ENCODE results near the gene SUN5. TPM values are rescaled to one million over a fixed set of nuclear protein-coding genes. Genes with fewer than 3 reads are reported as not detected.

SUN5 gene
- total RNA-seq, 1 donor, result not detected

- no peak for DNase-seq (ENCODE audit: insufficient read length, low spot score, missing footprints)
These were observed 10.7 kb downstream of the SUN5 start for GRCh38 chr20:32993496-32994050.

GRCh38 chr20:32991792-32992641, 12.2 kb downstream of the SUN5 start:
- H3K36me3 ChIP-seq (ENCODE audit: insufficient read depth, low read length), result no peaks in the 10 kb centered on the region
- H3K79me2 ChIP-seq (ENCODE audit: insufficient read depth, low read length), result no peaks in the 10 kb centered on the region
- DNase-seq (ENCODE audit: insufficient read length, low spot score, missing footprints), result no peak
- H3K4me2 ChIP-seq (ENCODE audit: insufficient read depth, low read length), result no peak overlapping the region
- no peaks in the 10 kb centered on the region for H4K20me1 ChIP-seq (ENCODE audit: insufficient read depth, low read length)
- no peak overlapping the region for H3K4me3 ChIP-seq (ENCODE audit: insufficient read depth, low read length)
- peaks cover 9% of the 10 kb centered on the region for H3K27me3 ChIP-seq (ENCODE audit: insufficient read depth, low read length)
- H2AFZ ChIP-seq (ENCODE audit: low read length), result no peak overlapping the region
- no peaks in the 10 kb centered on the region for H3K4me1 ChIP-seq (ENCODE audit: insufficient read depth, low read length)
- no peaks in the 10 kb centered on the region for H3K9me3 ChIP-seq (ENCODE audit: low read depth, low read length)
- no peak overlapping the region for H3K27ac ChIP-seq (ENCODE audit: low read depth, low read length)
- no peak for TF ChIP-seq CTCF (IDR thresholded peaks at IDR 0.05; ENCODE audit: extremely low read depth, low read depth, low read length)

More at GRCh38 chr20:32993496-32994050, 10.7 kb downstream of the SUN5 start:
- no peaks in the 10 kb centered on the region for H3K79me2 ChIP-seq (ENCODE audit: insufficient read depth, low read length)
- no peaks in the 10 kb centered on the region for H3K36me3 ChIP-seq (ENCODE audit: insufficient read depth, low read length)
- no peak overlapping the region for H3K27ac ChIP-seq (ENCODE audit: low read depth, low read length)
- peaks cover 9% of the 10 kb centered on the region for H3K27me3 ChIP-seq (ENCODE audit: insufficient read depth, low read length)
- H4K20me1 ChIP-seq (ENCODE audit: insufficient read depth, low read length), result no peaks in the 10 kb centered on the region
- H3K4me1 ChIP-seq (ENCODE audit: insufficient read depth, low read length), result no peaks in the 10 kb centered on the region
- no peak overlapping the region for H3K4me3 ChIP-seq (ENCODE audit: insufficient read depth, low read length)
- TF ChIP-seq CTCF (IDR thresholded peaks at IDR 0.05; ENCODE audit: extremely low read depth, low read depth, low read length), result no peak
- no peak overlapping the region for H2AFZ ChIP-seq (ENCODE audit: low read length)
- no peaks in the 10 kb centered on the region for H3K9me3 ChIP-seq (ENCODE audit: low read depth, low read length)
- H3K4me2 ChIP-seq (ENCODE audit: insufficient read depth, low read length), result no peak overlapping the region

GRCh38 chr20:32991383-32991782, 12.8 kb downstream of the SUN5 start:
- no peak for TF ChIP-seq CTCF (IDR thresholded peaks at IDR 0.05; ENCODE audit: extremely low read depth, low read depth, low read length)
- no peak overlapping the region for H3K4me3 ChIP-seq (ENCODE audit: insufficient read depth, low read length)
- H3K27ac ChIP-seq (ENCODE audit: low read depth, low read length), result no peak overlapping the region
- no peaks in the 10 kb centered on the region for H3K79me2 ChIP-seq (ENCODE audit: insufficient read depth, low read length)
- no peak for DNase-seq (ENCODE audit: insufficient read length, low spot score, missing footprints)
- no peaks in the 10 kb centered on the region for H3K36me3 ChIP-seq (ENCODE audit: insufficient read depth, low read length)
- H3K27me3 ChIP-seq (ENCODE audit: insufficient read depth, low read length), result peaks cover 9% of the 10 kb centered on the region
- no peak overlapping the region for H2AFZ ChIP-seq (ENCODE audit: low read length)
- no peaks in the 10 kb centered on the region for H4K20me1 ChIP-seq (ENCODE audit: insufficient read depth, low read length)
- H3K9me3 ChIP-seq (ENCODE audit: low read depth, low read length), result no peaks in the 10 kb centered on the region
- no peaks in the 10 kb centered on the region for H3K4me1 ChIP-seq (ENCODE audit: insufficient read depth, low read length)
- no peak overlapping the region for H3K4me2 ChIP-seq (ENCODE audit: insufficient read depth, low read length)

- H3K36me3 ChIP-seq (ENCODE audit: insufficient read depth, low read length), result no peaks in the 10 kb centered on the region
- H3K27me3 ChIP-seq (ENCODE audit: insufficient read depth, low read length), result peaks cover 9% of the 10 kb centered on the region
- no peaks in the 10 kb centered on the region for H4K20me1 ChIP-seq (ENCODE audit: insufficient read depth, low read length)
- no peak for DNase-seq (ENCODE audit: insufficient read length, low spot score, missing footprints)
- TF ChIP-seq CTCF (IDR thresholded peaks at IDR 0.05; ENCODE audit: extremely low read depth, low read depth, low read length), result no peak
- no peaks in the 10 kb centered on the region for H3K79me2 ChIP-seq (ENCODE audit: insufficient read depth, low read length)
- H3K27ac ChIP-seq (ENCODE audit: low read depth, low read length), result no peak overlapping the region
- H2AFZ ChIP-seq (ENCODE audit: low read length), result no peak overlapping the region
- no peaks in the 10 kb centered on the region for H3K9me3 ChIP-seq (ENCODE audit: low read depth, low read length)
- H3K4me1 ChIP-seq (ENCODE audit: insufficient read depth, low read length), result no peaks in the 10 kb centered on the region
- no peak overlapping the region for H3K4me2 ChIP-seq (ENCODE audit: insufficient read depth, low read length)
- no peak overlapping the region for H3K4me3 ChIP-seq (ENCODE audit: insufficient read depth, low read length)
These were observed 13.8 kb downstream of the SUN5 start for GRCh38 chr20:32990426-32990825.
